ENCODE data around the gene DNAJC13. TPM values are rescaled to one million over a fixed set of nuclear protein-coding genes. Genes with fewer than 3 reads are reported as not detected.
A peak's percentile ranks its signal among the peaks of the same experiment; 100 is the strongest.

The DNAJC13 gene
- total and polyA plus RNA-seq, 2 experiments from 2014 or later: 14.3 to 34.6 TPM

DNA sequence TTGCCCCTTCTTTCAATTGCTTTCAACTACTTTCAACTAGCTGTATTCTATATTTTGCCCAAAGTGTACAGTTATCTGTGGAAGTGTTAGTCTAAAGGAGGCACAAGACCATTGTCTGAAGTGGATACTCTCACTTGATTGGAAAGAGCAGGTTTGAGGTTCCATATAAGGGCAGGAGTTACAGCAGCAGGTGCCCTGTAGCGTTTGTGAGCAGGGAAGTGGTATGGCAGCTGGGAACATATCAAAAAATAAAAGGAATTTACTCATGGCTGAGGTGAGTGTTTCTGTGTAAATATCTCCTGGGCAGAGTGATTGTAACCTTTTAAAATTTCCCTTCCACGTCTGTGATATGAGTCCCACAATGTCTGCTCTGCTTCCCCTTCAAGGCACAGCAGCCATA lies 38.5 kb upstream of the DNAJC13 start:
- no peaks in the 10 kb centered on the region for H3K9me3 ChIP-seq (ENCODE audit: low read depth)
- peak overlapping the region; percentile 18 for H3K27ac ChIP-seq
- no peak overlapping the region for H3K4me3 ChIP-seq
- H3K27me3 ChIP-seq: no peaks in the 10 kb centered on the region
- TF ChIP-seq, protein P1, sequence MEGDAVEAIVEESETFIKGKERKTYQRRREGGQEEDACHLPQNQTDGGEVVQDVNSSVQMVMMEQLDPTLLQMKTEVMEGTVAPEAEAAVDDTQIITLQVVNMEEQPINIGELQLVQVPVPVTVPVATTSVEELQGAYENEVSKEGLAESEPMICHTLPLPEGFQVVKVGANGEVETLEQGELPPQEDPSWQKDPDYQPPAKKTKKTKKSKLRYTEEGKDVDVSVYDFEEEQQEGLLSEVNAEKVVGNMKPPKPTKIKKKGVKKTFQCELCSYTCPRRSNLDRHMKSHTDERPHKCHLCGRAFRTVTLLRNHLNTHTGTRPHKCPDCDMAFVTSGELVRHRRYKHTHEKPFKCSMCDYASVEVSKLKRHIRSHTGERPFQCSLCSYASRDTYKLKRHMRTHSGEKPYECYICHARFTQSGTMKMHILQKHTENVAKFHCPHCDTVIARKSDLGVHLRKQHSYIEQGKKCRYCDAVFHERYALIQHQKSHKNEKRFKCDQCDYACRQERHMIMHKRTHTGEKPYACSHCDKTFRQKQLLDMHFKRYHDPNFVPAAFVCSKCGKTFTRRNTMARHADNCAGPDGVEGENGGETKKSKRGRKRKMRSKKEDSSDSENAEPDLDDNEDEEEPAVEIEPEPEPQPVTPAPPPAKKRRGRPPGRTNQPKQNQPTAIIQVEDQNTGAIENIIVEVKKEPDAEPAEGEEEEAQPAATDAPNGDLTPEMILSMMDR (IDR thresholded peaks at IDR 0.05; ENCODE audit: low read depth, low read length): no peak
- peaks cover 21% of the 10 kb centered on the region for H3K4me1 ChIP-seq (ENCODE audit: low read depth)
- DNase-seq (ENCODE audit: low read depth in 1 of 2, low spot score in 1 of 2): peak in 1 of 2 donors; percentile 45
- no peaks in the 10 kb centered on the region for H3K36me3 ChIP-seq

DNA sequence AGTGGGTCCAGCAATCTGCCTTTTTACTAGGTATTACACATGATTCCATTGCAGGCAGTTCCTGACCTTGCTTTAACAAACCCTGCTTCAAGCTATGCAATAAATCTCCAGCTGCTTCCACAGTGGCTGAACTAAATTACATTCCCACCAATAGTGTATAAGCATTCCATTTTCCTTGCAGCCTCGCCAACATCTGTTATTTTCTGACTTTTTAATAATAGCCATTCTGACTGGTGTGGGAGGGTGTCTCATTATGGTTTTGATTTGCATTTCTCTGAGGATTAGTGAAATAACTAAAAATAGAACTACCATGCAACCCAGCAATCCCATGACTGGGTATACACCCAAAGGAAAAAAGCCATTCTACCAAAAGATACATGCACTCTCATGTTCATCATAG lies 36.4 kb upstream of the DNAJC13 start:
- H3K27ac ChIP-seq: peak overlapping the region; percentile 71
- no peaks in the 10 kb centered on the region for H3K27me3 ChIP-seq
- H3K4me1 ChIP-seq (ENCODE audit: low read depth): peaks cover 21% of the 10 kb centered on the region
- DNase-seq (ENCODE audit: low read depth in 1 of 2, low spot score in 1 of 2): no peak
- TF ChIP-seq, protein P1 (IDR thresholded peaks at IDR 0.05; ENCODE audit: low read depth, low read length): no peak
- no peaks in the 10 kb centered on the region for H3K36me3 ChIP-seq
- no peak overlapping the region for H3K4me3 ChIP-seq
- no peaks in the 10 kb centered on the region for H3K9me3 ChIP-seq (ENCODE audit: low read depth)

DNA sequence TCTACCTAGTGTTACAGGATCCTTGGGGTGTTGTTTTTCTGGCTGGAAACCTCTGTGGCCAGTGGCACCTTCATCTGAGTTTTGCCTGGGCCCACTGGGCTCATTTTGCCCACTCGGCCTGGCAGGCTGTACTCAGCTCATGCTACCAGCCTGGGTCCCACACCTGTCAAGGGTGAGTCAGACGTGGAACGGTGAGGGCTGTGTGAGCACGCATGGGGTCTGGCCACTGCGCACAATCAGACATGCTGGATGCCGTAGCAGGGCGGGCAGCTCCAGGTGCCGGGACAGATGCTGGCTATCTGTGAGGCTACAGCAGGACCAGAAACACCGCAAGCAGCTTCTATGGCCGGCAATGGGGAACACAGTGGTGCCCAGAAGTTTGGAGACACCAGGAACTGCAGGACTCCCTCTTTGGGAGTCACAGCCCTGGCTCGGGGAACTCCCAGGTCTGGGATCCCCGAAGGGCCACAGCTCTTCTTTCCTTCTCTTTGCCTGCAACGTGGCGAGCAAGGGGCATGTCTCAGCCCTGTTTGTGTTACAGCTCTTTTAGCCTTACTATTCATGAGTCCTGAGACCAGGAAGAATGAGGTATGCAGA lies 35.9 kb upstream of the DNAJC13 start:
- no peak for DNase-seq (ENCODE audit: low read depth in 1 of 2, low spot score in 1 of 2)
- no peaks in the 10 kb centered on the region for H3K36me3 ChIP-seq
- TF ChIP-seq, protein P1 (IDR thresholded peaks at IDR 0.05; ENCODE audit: low read depth, low read length): no peak
- no peaks in the 10 kb centered on the region for H3K9me3 ChIP-seq (ENCODE audit: low read depth)
- peaks cover 21% of the 10 kb centered on the region for H3K4me1 ChIP-seq (ENCODE audit: low read depth)
- H3K27ac ChIP-seq: peak overlapping the region; percentile 71
- no peak overlapping the region for H3K4me3 ChIP-seq
- no peaks in the 10 kb centered on the region for H3K27me3 ChIP-seq

DNA sequence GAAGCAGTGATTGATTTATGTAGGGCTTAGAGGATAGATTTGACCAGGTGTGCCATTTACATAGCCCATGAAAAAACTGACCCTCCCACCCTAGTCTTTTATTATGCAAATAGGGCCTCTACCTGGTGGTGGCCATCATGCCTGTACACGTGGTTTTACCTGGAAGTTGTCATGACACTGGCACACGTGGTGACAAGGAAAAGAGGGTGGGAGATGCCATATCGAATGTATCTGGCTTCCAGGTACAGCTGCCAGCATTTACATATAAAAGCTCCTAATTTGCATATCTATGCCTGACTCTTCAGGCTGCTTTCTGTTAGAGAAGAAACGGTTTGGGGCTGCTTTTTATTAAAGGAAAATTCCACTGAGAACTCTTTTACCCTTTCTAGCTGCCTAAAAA lies 35.0 kb upstream of the DNAJC13 start:
- Histone ChIP-seq H3K4me1 (ENCODE audit: low read depth) (peaks cover 21% of the 10 kb centered on the region), H3K36me3 (no peaks in the 10 kb centered on the region), H3K27me3 (no peaks in the 10 kb centered on the region), H3K4me3 (no peak overlapping the region), H3K9me3 (ENCODE audit: low read depth) (no peaks in the 10 kb centered on the region), H3K27ac (peak overlapping the region; percentile 71)
- DNase-seq (ENCODE audit: low read depth in 1 of 2, low spot score in 1 of 2): no peak
- TF ChIP-seq, protein P1 (IDR thresholded peaks at IDR 0.05; ENCODE audit: low read depth, low read length): no peak

DNA sequence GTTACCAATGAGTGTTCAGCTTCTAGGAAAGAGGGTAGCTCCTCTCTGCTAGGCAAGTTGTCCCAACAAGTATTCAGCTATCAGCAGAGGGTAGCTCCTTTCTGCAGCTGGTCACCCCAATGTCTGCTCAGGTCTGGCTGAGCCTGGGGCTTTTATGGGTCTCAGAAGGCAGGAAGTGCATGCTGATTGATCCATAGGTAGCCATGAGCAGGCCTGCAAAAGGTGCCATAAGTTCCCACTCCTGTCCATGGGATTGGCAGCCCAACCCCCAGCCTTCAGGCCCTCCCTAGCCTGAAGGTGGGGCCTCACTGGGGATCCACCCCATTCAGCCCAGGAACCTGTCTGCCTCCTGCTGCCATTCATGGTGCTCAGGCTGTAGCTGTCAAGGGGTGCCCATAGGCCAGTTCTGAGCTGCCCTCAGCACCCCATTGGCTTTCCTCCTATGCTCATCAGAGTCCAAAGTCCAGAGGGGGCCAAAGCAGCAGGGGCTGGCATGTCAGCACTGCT lies 34.6 kb upstream of the DNAJC13 start:
- H3K9me3 ChIP-seq (ENCODE audit: low read depth): no peaks in the 10 kb centered on the region
- H3K4me1 ChIP-seq (ENCODE audit: low read depth): peaks cover 21% of the 10 kb centered on the region
- H3K27me3 ChIP-seq: no peaks in the 10 kb centered on the region
- TF ChIP-seq, protein P1 (IDR thresholded peaks at IDR 0.05; ENCODE audit: low read depth, low read length): no peak
- no peaks in the 10 kb centered on the region for H3K36me3 ChIP-seq
- peak in 1 of 2 donors; percentile 70 for DNase-seq (ENCODE audit: low read depth in 1 of 2, low spot score in 1 of 2)
- peak overlapping the region; percentile 71 for H3K27ac ChIP-seq
- H3K4me3 ChIP-seq: no peak overlapping the region
